Karpas-422 (cell line): ENCODE results near the gene ANAPC10. TPM values are rescaled to one million over a fixed set of nuclear protein-coding genes. Genes with fewer than 3 reads are reported as not detected.
"Not testable (repeated sequence)": the region's sequence is repeated elsewhere in the genome, so short reads cannot be mapped to it uniquely, and the experiment has no call there.

Experiments
- DNase-seq: peaks from one replicate; pipeline ENCODE4 v3.0.0-alpha.2; 2015
- H2AFZ ChIP-seq: fragments of 200-600 bp; sonication (generic); 2 replicates; pipeline ENCODE4 v1.6.1; 2014; ENCODE audit warnings: antibody characterized with exemption, low read length, mixed read lengths
- H3K27ac ChIP-seq: fragments of 200-600 bp; sonication (generic); 2 replicates; pipeline ENCODE4 v1.5.1; 2014; ENCODE audit warnings: mild to moderate bottlenecking, low read length, moderate library complexity
- H3K27me3 ChIP-seq: fragments of 200-600 bp; sonication (generic); 2 replicates; pipeline ENCODE4 v1.6.1; 2014; ENCODE audit warnings: low read length, mixed read lengths
- H3K36me3 ChIP-seq: fragments of 200-600 bp; sonication (generic); 2 replicates; pipeline ENCODE4 v1.6.1; 2014; ENCODE audit warnings: low read length, mixed read lengths; ENCODE audit not compliant: insufficient read depth
- H3K4me1 ChIP-seq: fragments of 200-600 bp; sonication (generic); 2 replicates; pipeline ENCODE4 v1.6.1; 2014; ENCODE audit warnings: mild to moderate bottlenecking, low read length, mixed read lengths
- H3K4me2 ChIP-seq: fragments of 200-600 bp; sonication (generic); 2 replicates; pipeline ENCODE4 v1.6.1; 2014; ENCODE audit warnings: low read length, low read depth, mild to moderate bottlenecking; ENCODE audit not compliant: poor library complexity, severe bottlenecking
- H3K4me3 ChIP-seq: fragments of 200-600 bp; sonication (generic); 2 replicates; pipeline ENCODE4 v1.5.1; 2014; ENCODE audit warnings: mild to moderate bottlenecking, antibody characterized with exemption, low read length, mixed read lengths
- H3K79me2 ChIP-seq: fragments of 200-600 bp; sonication (generic); 2 replicates; pipeline ENCODE4 v1.6.1; 2014; ENCODE audit warnings: mild to moderate bottlenecking, low read length, mixed read lengths
- H3K9ac ChIP-seq: fragments of 200-600 bp; sonication (generic); 2 replicates; pipeline ENCODE4 v1.6.0; 2014; ENCODE audit warnings: low read length
- H3K9me2 ChIP-seq: fragments of 200-600 bp; sonication (generic), shearing (Covaris generic); replicated peaks from 2 replicates; pipeline ENCODE4 v1.6.0; 2014; ENCODE audit warnings: mild to moderate bottlenecking, low read length, moderate library complexity; ENCODE audit not compliant: insufficient read depth
- H3K9me3 ChIP-seq: fragments of 300-700, 200-600 bp; sonication (generic); 2 replicates; pipeline ENCODE4 v1.6.1; 2014; ENCODE audit warnings: low read length, mixed read lengths
- H4K20me1 ChIP-seq: fragments of 200-600 bp; sonication (generic); 2 replicates; pipeline ENCODE4 v1.6.1; 2014; ENCODE audit warnings: mild to moderate bottlenecking, antibody characterized with exemption, low read length, low read depth; ENCODE audit not compliant: insufficient read depth
- total RNA-seq: library from RNA; depleted of rRNA; stranded (reverse); fragments of >200 nt; shearing (Covaris generic); gene quantifications from 2 replicates; pipeline ENCODE4 v1.2.3, GENCODE V29; 2014; ENCODE audit warnings: low replicate concordance

ANAPC10 gene
- total RNA-seq, 1 experiment from 2014 or later: 75.3 TPM

DNA sequence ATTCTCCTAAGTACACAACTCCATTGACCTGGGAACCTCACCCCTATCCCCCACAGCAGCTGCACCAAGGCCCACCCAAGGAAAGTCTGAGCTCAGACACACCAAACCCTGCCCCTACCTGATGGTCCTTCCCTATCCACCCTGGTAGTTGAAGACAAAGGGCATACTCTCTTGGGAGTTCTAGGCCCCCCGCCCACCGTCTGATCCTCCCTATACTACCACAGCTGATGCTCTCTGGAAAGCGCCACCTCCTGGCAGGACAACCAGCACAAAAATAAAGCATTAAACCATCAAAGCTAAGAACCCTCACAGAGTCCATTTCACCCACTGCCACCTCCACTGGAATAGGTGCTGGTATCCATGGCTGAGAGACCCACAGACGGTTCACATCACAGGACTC, 83.6 kb downstream of the ANAPC10 start:
- H3K27me3 ChIP-seq: no peaks in the 10 kb centered on the region
- H2AFZ ChIP-seq: no peak overlapping the region
- peaks cover 55% of the 10 kb centered on the region for H3K79me2 ChIP-seq
- H3K27ac ChIP-seq: no peak overlapping the region
- no peak overlapping the region for H3K4me3 ChIP-seq
- H3K9ac ChIP-seq: no peak overlapping the region
- peaks cover 7% of the 10 kb centered on the region for H3K9me3 ChIP-seq
- 0 out of 2 replicates have a peak, but pooled peaks cover 3% of the 10 kb centered on the region for H3K36me3 ChIP-seq
- DNase-seq: no peak
- no peaks in the 10 kb centered on the region for H3K9me2 ChIP-seq
- no peaks in the 10 kb centered on the region for H3K4me1 ChIP-seq
- H3K4me2 ChIP-seq: no peak overlapping the region
- no peaks in the 10 kb centered on the region for H4K20me1 ChIP-seq

DNA sequence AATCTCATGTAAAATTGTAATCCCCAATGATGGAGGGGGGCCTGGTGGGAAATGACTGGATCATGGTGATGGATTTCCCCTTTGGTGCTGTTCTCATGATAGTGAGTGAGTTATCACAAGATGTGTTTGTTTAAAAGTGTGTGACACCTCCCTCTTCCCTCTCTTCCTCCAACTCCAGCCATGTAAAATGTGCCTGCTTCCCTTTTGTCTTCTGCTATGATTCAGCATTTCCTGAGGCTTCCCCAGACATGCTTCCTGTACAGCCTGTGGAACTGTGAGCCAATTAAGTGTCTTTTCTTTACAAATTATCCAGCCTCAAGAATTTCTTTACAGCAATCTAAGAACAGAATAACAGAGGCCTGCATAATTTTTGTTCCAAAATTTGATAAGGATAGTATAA, 85.2 kb downstream of the ANAPC10 start:
- Histone ChIP-seq H3K36me3 (no peaks in the 10 kb centered on the region), H3K4me2 (no peak overlapping the region), H3K27ac (no peak overlapping the region), H3K4me1 (no peaks in the 10 kb centered on the region), H3K79me2 (peaks cover 42% of the 10 kb centered on the region), H2AFZ (no peak overlapping the region), H3K4me3 (no peak overlapping the region), H3K9me2 (no peaks in the 10 kb centered on the region), H3K9ac (no peak overlapping the region), H3K27me3 (no peaks in the 10 kb centered on the region), H3K9me3 (no peaks in the 10 kb centered on the region), H4K20me1 (no peaks in the 10 kb centered on the region)
- DNase-seq: no peak

DNA sequence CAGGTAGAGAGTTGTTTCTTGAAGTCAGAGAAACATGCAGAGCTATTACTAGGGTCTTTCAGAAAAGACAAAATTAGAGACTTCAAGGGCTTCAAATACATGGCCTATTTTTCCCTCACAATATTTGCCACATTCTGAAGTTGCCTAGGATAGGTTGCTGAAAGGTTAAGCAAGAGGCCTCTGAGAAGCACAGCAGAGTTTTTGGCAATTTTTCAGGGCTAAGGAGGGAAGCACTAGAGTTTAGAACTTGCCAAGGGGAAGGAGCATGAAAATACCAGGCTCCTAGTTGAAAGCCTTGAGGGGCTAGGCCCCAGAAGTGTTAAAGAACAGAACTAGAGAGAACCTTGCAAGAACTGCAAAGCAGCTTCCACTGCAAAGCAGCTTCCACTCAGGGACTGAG, 86.4 kb downstream of the ANAPC10 start:
- no peak for DNase-seq
- H3K4me1 ChIP-seq: no peaks in the 10 kb centered on the region
- no peak overlapping the region for H3K4me2 ChIP-seq
- H3K9me2 ChIP-seq: no peaks in the 10 kb centered on the region
- no peaks in the 10 kb centered on the region for H3K9me3 ChIP-seq
- H2AFZ ChIP-seq: no peak overlapping the region
- H3K4me3 ChIP-seq: no peak overlapping the region
- no peaks in the 10 kb centered on the region for H3K27me3 ChIP-seq
- H4K20me1 ChIP-seq: no peaks in the 10 kb centered on the region
- H3K79me2 ChIP-seq: peaks cover 47% of the 10 kb centered on the region
- H3K9ac ChIP-seq: no peak overlapping the region
- no peak overlapping the region for H3K27ac ChIP-seq
- no peaks in the 10 kb centered on the region for H3K36me3 ChIP-seq

DNA sequence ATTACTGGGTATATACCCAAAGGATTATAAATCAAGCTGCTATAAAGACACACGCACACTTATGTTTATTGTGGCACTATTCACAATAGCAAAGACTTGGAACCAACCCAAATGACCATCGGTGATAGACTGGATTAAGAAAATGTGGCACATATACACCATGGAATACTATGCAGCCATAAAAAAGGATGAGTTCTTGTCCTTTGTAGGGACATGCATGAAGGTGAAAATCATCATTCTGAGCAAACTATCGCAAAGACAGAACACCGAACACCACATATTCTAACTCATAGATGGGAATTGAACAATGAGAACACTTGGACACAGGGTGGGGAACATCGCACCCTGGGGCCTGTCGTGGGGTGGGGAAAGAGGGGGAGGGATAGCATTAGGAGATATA, 87.7 kb downstream of the ANAPC10 start:
- H3K4me3 ChIP-seq, H3K4me1 ChIP-seq, H3K9me3 ChIP-seq, H3K9ac ChIP-seq, H3K4me2 ChIP-seq, H3K27me3 ChIP-seq, H4K20me1 ChIP-seq, H3K27ac ChIP-seq, H2AFZ ChIP-seq, H3K9me2 ChIP-seq, DNase-seq, H3K36me3 ChIP-seq: not testable (repeated sequence)
- H3K79me2 ChIP-seq: peaks cover 42% of the 10 kb centered on the region

DNA sequence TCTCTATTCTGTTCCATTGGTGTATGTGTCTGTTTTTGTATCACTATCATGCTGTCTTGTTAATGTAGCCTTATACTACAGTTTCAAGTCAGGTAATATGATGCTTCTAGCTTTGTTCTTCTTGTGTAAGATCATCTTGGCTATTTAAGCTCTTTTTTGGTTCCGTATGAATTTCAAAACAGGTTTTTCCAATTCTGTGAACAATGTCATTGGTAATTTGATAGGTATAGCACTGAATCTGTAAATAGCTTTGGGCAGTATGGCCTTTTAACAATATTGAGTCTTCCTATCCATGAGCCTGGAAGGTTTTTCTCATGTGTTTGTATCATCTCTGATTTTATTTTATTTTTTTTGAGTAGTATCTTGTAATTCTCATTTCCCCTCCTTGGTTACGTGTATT, 94.3 kb downstream of the ANAPC10 start:
- Histone ChIP-seq H3K27ac (no peak overlapping the region), H3K4me1 (no peaks in the 10 kb centered on the region), H3K9me2 (no peaks in the 10 kb centered on the region), H3K27me3 (no peaks in the 10 kb centered on the region), H3K4me3 (no peak overlapping the region), H3K9me3 (no peaks in the 10 kb centered on the region), H2AFZ (no peak overlapping the region), H3K4me2 (no peak overlapping the region), H4K20me1 (no peaks in the 10 kb centered on the region), H3K9ac (no peak overlapping the region), H3K36me3 (no peaks in the 10 kb centered on the region), H3K79me2 (peaks cover 14% of the 10 kb centered on the region)
- no peak for DNase-seq

DNA sequence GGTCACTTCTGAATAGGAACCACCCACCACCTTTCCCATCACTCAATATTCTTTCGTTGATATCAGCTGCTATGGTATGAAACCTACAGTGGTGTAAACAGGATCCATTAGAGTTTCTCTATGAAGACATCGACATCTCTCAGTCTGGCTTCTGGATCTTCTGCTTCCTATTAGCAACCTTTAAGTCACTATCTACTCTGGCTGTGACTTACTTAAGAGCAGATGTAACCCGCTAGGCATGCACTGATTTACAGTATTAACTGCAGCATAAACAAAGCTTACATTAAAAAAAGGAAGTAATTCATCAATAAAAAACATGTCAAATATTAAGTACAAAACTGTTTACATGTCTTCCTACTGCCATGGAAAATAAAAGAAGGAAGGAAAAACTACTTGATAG, 96.4 kb downstream of the ANAPC10 start:
- Histone ChIP-seq H3K4me1 (no peaks in the 10 kb centered on the region), H3K79me2 (peaks cover 12% of the 10 kb centered on the region), H3K9me3 (no peaks in the 10 kb centered on the region), H3K9ac (no peak overlapping the region), H3K27ac (no peak overlapping the region), H3K36me3 (no peaks in the 10 kb centered on the region), H4K20me1 (no peaks in the 10 kb centered on the region), H3K27me3 (no peaks in the 10 kb centered on the region), H3K4me3 (no peak overlapping the region), H3K9me2 (no peaks in the 10 kb centered on the region), H2AFZ (no peak overlapping the region), H3K4me2 (no peak overlapping the region)
- DNase-seq: no peak

DNA sequence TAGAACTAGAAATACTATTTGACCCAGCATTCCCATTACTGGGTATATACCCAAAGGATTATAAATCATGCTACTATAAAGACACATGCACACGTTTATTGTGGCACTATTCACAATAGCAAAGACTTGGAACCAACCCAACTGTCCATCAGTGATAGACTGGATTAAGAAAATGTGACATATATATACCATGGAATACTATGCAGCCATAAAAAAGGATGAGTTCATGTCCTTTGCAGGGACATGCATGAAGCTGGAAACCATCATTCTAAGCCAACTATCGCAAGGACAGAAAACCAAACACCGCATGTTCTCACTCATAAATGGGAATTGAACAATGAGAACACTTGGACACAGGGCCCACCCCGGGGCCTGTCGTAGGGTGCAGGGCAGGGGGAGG, 97.3 kb downstream of the ANAPC10 start:
- H2AFZ ChIP-seq, H3K4me3 ChIP-seq, H3K4me1 ChIP-seq, H3K9me2 ChIP-seq, H3K4me2 ChIP-seq, DNase-seq, H3K9me3 ChIP-seq, H3K9ac ChIP-seq, H3K27me3 ChIP-seq, H3K27ac ChIP-seq, H4K20me1 ChIP-seq, H3K36me3 ChIP-seq: not testable (repeated sequence)
- peaks cover 12% of the 10 kb centered on the region for H3K79me2 ChIP-seq

DNA sequence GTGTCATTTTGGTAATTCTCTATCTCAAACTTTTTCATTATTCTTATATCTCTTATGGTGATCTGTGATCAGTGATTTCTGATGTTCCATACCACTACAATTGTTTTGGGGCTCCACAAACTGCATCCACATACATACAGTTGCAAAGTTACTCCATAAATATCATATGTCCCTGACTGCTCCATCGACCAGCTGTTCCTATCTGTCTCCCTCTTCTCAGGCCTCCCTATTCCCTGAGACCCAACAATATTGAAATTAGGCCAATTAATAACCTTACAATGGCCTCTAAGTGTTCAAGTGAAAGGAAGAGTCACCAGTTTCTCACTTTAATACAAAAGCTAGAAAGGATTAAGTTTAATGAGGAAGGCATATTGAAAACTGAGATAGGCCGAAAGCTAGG, 108.7 kb downstream of the ANAPC10 start:
- DNase-seq: no peak
- Histone ChIP-seq H3K4me1 (no peaks in the 10 kb centered on the region), H3K9ac (no peak overlapping the region), H3K9me2 (no peaks in the 10 kb centered on the region), H3K27ac (no peak overlapping the region), H3K9me3 (no peaks in the 10 kb centered on the region), H3K4me2 (no peak overlapping the region), H3K27me3 (no peaks in the 10 kb centered on the region), H3K4me3 (no peak overlapping the region), H4K20me1 (no peaks in the 10 kb centered on the region), H3K36me3 (no peaks in the 10 kb centered on the region), H2AFZ (no peak overlapping the region), H3K79me2 (no peaks in the 10 kb centered on the region)

DNA sequence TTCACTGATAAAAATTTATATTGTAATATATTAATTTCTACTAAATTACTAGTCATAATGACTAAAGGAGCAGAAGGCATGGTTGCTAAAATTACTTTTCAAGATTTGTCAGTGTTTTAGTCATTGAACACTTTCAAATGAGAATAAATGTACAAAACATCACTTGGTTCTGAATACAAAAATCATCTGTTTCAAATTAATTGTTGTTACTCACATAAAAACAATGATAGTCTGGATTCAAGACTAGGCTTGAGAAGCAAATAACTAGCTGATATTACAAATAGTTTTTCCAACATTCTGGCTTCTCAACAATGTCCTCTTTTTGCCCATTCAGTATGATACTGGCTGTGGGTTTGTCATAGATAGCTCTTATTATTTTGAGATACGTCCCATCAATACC, 112.5 kb downstream of the ANAPC10 start:
- Histone ChIP-seq H3K9ac (no peak overlapping the region), H3K79me2 (no peaks in the 10 kb centered on the region), H3K27ac (no peak overlapping the region), H3K4me2 (no peak overlapping the region), H3K4me1 (no peaks in the 10 kb centered on the region), H2AFZ (no peak overlapping the region), H4K20me1 (no peaks in the 10 kb centered on the region), H3K4me3 (no peak overlapping the region), H3K36me3 (no peaks in the 10 kb centered on the region), H3K9me2 (no peaks in the 10 kb centered on the region), H3K27me3 (no peaks in the 10 kb centered on the region), H3K9me3 (no peaks in the 10 kb centered on the region)
- DNase-seq: no peak
